GM19193 (cell line): ENCODE data around the gene CCDC93.

Experiments
- POLR2A ChIP-seq: IDR thresholded peaks from 4 replicates; pipeline ENCODE4 v1.6.1; 2011; ENCODE audit not compliant: insufficient read depth, insufficient read length; ENCODE audit errors: extremely low read depth

CCDC93 gene

DNA sequence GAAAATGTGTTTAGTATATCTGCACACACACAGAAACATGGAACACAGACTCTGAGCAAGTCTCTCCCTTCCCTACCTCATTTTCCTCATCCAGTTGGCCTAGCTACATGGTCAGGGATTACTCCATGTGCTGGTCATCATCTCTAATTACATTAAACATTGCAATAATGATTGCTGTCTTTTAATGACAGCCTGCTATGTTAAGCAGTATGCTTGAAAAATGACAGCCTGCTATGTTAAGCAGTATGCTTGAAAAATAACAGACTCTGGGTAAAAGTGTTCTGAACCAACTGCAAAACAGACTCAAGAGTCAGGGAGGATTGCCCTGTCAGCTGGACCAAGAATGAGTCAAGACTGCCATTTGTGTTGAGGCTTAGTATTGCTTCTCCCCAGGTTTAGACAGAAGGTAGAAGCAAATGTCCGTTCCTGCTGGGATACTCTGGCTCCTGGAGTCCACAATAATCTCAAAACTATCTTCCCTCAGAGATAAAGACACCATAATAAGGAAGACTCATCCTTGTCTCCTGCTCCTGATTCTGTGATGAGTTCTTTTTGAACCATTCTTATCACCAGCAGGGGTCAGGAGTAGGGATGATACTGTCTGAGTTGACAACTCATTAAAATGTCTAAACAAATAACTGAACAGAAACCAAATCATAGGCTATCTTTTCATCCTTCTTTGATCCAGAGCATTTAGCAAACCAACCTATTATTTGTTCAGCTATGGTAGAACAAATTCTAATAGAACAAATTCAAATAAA is 57.7 kb downstream of the CCDC93 start:
- TF ChIP-seq POLR2A, result no peak

DNA sequence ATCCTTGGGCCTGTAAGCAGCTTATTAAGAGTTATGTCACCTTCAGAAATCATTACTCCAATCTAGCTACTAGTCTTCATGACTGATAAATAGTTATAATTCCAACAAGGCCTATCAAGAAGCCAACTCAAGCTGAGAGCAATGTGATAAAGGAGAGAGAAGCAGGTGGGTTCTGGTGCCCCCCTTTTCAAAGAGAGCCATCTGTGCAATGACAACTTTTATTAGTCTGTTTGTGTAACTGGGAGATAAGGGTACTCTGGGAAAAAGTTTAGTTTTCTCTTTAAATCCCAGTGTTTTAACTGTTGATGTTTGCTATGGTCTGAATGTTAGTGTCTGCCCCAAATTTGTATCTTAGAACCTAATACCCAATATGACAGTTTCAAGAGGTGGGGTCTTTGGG is 60.6 kb downstream of the CCDC93 start:
- TF ChIP-seq POLR2A, result no peak

DNA sequence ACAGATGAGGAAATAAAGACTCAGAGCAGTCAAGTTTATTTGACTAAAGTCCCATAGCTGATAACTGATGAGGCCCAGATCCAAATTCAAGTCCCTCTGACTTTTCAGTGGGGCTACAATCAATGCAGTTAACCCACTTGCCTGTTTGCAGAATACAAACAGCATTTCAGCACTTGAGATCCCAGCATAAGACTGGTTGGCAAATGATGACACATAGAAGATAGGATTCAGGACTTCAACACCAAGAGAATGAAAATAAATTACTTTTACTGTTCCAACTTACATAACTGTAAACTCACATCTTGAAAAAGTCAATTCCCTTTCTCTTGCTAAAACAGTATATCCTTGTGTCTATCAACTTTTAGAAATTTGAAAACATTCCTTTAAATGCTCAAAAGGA is 61.2 kb downstream of the CCDC93 start:
- TF ChIP-seq POLR2A, result no peak

DNA sequence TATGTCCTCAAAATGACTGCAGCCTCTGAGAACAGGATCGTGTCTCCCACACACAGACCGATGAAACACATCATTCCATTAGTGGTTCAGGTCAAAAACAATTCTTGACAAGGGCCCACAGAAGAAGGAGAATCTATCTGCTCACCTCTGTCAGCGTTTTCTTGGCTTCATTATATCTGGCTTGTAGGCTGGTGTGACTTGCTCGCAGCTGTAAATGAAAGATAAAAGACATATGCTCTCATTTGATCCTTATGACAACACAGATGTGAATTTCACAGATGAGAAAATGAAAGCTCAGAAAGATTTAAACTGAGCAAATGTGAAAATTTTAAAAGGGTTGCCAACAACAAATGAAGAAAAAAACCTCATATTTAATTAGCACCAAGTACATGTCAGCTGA is 61.6 kb downstream of the CCDC93 start:
- TF ChIP-seq POLR2A, result no peak

DNA sequence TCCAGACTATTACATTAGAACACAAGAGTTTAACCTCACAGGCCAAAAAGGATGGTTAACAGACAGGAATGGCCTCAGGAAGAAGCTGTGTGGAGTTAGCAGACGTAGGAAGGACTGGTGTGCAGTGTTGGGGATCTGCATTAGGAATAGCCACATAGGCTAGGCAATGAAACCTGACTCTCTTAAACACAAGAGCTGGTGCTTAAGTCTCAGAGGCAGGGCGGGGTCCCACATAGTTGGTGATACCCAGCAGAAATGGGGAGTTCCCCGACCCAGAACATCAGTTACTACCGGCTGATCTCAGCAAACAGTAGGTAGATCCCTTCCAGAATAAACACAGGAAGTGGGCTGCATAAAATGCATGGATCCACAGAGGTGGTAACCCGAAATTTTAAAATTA is 64.1 kb downstream of the CCDC93 start:
- TF ChIP-seq POLR2A, result no peak

DNA sequence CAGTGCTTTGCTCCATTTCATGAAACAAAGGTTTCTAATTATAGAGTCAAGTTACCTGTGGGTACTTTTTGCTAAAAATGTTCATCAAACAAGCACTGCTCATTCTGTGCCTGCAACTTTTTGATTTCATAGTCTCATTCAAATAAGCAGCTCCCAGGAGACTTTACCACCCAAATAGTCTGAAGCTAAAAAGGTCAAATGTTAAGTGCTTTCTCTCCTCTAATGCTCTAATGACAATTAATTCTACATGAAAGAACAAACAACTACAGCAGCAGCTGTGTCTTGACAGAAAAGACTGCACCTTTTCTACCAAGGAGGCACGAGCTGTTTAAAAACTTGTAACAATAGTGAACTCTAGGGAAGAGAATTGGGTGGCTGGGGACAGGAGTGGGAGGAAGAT is 65.3 kb downstream of the CCDC93 start:
- no peak for TF ChIP-seq POLR2A

DNA sequence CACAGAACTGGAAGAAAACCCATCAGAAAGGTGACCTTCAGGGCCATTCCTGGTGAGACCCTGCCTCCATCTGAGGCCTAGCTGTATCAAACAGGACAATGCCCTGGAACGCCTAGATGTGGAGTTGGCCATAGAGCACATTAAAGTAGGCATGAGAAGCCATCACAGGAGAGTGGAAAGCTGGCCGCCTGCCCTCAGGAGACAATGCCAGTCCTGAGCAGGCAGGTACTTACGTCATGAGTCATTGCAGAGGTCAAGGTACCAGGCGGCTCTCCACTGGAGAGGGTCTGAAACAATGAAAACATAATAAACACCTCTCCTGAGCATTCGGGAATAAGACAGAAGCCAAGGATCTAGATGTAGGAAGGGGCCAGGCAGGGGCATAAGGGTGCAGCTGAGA is 68.6 kb downstream of the CCDC93 start:
- no peak for TF ChIP-seq POLR2A

DNA sequence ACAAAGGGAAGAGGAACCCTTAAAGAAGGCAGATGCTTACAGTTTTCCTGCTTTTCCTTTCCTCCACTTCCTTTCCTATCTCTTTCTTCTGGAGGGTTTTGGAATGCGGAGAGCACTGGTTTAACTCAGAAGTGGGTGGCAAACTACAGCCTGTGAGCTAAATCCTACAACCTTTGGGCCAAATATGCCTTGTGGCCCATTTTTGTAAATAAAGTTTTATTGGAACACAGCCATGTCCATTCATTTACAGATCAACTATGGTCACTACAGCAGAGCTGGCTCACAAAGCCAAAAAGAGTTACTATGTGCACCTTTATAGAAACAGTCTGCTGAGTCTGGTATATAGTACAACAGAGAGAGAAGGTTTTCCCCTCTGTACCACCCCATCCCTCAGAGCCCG is 69.1 kb downstream of the CCDC93 start:
- TF ChIP-seq POLR2A, result no peak

DNA sequence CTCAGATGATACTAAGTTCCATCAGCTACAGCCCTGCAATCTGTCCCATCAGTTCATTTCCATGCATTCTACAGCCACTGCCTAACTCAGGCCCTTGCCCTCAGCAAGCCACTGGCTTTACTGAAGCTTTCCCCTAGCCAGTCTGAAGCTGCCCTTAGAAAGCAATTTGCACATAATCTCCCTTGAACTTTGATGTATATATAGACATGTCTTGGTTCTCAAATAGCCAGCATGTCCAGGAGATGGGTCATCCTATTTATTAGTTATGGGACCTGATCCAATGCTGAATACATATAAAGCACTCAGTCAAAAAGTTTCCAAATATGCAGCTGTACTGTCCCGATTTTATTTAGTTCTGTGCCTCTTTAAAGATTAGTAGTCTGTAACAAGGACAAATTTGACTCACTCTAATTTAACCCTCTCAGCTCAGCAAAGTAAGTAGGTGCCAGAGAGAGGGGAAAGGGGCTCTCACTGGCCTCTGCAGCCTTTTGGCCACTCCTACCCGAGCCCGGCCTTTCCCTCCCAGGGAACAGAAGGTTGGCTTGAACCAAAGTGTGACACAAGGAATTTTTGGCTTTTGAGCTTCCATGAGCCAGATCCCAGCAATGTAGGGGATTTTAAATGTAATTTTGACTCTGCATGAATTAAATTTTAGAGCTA is 70.7 kb downstream of the CCDC93 start:
- TF ChIP-seq POLR2A, result no peak

DNA sequence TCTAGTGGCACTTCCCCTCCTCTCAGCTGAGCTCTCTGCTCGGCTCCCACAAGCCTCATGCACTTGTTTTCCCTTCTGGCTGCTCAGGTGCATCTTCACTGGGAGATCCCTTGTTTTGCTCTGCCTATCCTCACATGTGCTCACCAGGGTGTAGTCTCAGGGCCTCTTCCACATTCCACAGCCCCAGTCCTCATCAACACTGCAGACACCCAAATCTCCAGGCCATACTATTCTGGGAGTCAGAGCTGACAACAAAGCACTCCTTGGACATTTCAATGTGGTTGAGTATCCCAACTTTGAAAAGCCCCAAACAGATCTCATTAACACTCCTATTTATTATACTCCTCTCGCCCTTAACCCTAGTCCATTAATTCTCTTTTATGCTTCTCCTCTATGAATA is 71.3 kb downstream of the CCDC93 start:
- no peak for TF ChIP-seq POLR2A

DNA sequence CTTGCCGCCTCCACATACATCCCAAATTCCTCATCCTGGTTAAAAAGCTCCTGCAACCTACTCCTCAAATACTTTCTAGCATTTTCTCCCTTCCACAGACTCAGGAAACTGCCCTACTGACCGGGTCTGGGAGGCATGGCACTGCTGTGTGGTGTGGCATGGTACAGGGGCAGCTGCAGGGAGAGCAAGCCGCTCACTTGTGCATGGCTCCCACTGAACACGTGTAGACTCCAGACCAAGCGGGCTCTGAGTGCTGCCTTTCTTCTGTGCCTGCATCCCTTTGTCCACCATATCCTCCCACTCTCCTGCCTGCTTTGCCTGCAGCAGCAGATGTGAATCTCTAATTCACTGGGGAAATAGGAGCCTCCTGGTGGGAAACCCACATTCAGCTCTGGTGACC is 72.2 kb downstream of the CCDC93 start:
- no peak for TF ChIP-seq POLR2A

DNA sequence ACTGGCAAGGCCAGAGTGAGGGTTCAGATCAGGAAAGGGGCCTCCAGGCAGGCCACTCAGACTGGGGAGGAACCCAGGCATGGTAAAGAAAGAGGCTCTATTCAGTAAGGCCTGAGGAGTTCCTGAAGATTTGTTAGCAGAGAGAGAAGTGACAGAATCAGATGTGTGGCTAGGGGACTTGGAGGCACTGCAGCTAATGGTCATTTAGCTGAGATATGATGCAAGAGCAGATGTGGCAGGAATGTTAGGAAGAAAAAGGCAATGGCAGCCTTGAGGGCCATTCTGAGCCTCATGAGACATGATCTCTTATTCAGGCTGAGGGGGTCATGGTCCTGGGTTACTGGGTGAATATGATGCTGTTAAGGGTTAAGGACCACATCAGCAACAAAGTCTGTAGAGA is 73.4 kb downstream of the CCDC93 start:
- TF ChIP-seq POLR2A, result no peak

DNA sequence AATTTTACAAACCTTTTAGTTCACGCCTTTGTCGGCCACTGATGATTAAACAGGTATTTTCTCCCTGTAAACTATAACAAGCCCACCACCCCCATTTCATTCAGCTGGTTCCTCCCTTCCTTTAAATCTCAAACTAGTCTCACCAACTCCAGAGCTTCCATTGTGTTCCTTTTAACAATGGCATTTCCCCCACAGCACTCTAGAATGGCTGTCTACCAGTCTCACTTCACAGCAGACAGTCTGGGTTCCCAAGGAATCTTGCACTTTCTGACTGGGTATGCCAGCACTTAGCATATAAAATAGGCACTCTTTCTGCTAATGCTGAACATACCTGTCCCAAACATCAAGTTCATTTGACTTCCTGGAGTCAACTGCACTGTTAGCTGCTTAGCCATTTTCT is 75.3 kb downstream of the CCDC93 start:
- no peak for TF ChIP-seq POLR2A

DNA sequence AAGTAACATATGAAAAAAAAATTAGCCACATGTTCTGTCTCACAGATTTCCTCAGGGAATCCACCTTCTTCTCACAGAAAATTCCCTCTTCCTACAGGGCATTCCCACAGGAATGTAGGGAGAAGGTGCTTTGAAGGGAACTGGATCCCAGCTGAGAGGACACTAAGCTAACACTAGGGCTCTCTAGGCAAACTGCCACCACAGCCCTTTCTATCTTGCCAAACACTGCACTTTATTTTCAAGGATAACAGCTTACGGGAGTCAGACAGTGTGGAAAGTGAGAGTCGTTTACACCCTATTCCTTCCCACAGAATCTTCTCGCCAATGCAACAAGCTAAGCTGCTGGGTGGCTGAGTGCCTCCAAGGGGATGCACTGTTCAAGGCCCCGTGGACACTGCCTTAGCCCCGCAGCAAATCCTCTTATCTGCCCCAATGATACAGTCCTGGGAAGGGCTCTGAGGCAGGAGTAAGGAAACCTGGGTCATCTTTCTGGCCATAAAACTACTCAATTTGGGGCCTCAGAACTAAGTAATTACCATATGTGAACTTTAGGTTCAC is 76.9 kb downstream of the CCDC93 start:
- TF ChIP-seq POLR2A, result no peak

DNA sequence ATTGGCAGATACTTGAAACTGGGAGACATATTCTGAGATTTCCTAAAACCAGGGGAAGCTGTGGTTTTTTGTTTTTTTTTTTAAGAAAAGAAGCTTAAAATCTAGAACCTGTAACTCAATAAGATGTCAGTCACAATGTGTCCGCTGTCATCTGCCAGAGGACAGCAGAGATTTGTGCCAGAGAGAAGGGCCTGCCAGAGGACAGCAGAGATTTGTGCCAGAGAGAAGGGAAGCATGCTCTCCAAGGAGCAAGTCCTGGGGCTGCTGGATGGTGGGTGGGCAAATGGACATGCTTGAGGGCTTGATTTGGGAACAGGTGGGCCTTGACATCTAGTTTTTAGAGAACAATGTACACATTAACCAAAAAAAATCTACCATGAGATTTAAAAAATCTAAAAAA is 77.9 kb downstream of the CCDC93 start:
- no peak for TF ChIP-seq POLR2A

DNA sequence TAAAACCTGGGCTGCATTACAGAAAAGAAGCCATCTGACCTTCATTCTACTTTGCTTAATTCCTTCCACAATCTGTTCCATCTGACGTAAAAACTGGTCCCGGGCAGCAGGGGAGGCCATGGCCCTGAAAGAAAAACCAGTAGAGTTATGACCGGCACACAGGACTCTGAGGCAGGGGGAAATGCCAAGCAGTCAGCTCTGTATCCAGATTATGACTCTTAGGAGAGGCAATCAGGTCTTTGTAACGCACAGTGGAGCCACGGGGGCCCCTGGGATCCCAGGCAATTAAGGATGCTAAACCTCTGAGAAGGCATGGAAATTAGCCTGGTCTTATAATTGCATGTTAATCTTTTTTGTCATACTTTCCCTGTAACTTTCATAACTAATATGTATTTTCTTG is 78.4 kb downstream of the CCDC93 start:
- TF ChIP-seq POLR2A, result no peak
